Fibroblast of skin of left biceps (primary cell): ENCODE results near the gene CDH4.

Source experiments
- DNase-seq, 2 experiments: peaks; one replicate each; pipeline ENCODE4 v3.0.0-alpha.2; 2013; ENCODE audit warnings: low read depth in 2 of 2

CDH4 gene

DNA sequence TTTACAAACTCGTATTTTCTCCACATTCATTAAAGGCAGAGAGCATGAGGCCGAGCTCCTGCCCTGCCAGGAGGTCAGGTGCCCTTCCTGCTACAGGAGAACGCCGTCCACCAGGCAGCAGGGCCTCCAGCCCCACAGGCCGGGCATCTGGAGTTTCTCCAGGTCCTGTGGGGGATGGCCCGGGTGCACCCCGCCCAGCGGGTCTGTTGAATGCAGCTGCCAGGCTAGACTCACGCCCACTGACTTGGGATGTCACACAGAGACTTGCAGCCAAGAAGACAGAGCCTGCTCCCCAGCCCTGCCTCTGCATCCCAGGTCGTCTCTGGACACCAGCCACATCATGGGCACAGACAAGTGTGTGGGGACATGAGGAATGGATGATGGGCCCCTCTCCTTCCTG lies 376.4 kb downstream of the CDH4 start:
- no peak for DNase-seq

DNA sequence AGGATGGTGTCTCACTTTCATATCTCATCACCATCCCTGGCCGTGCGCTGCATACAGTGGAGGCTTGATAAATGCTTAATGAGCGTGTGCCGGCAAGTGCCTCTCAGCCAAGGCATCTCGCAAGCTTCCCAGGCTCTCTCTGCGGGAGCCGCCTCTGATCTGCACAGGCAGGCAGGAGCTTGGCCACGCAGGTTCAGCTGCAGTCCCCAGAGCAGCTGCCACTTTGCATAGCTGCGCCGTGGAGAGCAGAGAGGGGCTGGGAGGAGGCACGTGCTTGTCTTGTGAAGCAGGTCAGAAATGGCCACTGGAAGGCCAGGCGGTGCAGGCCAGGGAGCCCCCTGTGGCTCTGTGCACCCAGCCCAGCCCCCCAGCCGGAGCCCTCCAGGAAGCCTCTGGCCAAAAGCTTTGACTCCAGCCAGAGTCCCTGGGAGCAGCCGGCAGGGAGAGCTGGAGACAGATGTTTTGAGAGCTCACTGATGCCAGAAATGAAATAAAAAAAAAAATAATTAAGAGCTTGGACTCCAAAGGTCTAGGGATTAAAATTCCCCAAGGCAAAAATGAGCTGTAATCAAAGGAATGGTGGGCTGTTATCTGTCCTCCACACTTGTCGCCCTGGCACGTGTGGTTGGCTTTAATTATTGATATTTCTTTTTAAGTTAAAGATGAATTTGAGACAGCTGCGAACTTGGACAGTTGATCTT lies 377.0 kb downstream of the CDH4 start:
- DNase-seq = no peak

DNA sequence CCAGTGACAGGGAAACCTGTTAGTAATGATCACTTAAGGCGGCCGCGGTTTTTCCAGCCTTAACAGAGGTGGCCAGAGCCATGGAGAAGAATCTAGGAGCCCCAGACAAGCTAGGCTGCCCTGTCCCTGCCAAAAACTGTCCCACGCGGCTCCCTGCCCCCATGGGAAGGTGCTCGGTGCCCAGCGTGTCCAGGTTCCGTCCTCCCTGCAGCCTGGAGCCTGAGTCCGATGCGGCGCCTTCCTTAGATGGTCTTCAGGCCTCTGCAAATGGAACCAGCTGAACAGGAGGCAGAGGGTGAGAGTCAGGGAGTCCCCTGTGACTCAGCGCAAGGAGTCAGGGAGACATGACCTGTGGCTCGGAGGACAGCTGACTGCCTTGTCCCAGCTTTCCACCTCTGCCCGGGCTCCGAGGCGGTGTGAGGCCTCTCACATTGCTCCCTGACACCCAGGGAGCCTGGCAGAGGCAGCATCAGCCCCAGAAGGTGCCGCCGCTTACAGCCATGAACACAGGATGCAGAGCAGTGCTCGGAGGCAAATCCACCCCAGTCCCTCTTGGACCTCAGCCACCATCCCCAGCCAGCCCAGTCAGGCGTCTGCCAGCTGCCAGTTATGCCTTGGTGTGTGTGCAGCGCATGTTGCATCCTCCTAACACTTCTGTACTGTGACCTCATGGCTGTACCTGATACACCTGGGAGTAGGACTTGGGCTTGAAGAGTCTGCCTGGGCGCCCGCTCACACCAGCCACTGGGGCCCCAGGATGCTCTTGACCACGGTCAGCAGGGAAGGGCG lies 377.7 kb downstream of the CDH4 start:
- no peak for DNase-seq

GRCh38 chr20:61630391-61630650 lies 378.3 kb downstream of the CDH4 start:
- DNase-seq = no peak

- no peak for DNase-seq
These were observed 378.8 kb downstream of the CDH4 start for GRCh38 chr20:61630816-61631215.

- no peak for DNase-seq
These were observed 379.7 kb downstream of the CDH4 start for GRCh38 chr20:61631751-61632150.

DNA sequence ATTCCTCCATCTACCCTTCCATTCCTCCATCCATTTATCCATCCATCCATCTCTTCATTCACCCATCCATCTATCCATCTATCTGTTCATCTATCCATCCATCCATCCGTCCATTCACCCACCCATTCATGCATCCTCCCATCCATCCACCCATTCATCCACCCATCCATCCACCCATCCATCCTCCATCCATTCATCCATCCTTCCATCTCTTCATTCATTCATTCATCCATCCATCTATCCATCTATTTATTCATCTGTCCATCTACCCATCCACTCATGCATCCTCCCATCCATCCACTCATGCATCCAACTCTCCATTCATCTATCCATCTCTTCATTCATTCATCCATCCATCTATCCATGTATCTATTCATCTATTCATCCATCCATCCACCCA lies 380.9 kb downstream of the CDH4 start:
- DNase-seq = no peak

DNA sequence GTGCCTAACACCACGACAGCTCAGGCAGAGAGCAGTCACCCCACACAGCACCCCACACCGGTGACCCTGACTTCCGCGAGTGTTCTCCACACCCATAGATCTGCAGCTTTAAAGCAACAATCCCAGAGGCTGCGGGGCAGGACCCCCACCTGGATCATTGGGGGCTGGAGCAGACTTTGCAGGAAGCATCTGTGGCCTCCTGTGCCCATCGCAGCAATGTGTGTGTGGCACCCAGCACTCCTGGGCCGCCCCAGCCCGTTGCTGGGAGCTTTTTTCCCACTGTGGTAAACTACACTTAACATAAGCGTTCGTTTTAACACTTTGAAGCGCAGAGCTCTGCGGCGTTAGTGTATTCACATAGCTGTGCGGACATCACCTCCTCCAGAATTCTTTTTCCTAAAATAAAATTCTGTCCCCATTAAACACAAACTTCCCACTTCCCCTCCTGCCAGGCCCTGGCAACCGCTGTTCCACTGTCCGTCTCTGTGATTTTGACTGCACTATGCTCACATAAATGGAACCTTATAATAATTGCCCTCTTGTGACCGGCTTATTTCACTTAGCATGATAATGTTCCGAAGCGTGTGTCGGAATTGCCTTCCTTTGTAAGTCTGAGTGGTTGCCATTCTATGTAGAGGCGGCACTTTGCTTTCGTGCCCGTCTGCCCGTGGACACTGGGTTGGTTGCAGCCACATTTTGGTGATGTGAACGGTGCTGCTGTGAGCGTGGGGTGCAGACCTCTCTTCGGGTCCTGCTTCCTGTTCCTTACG lies 382.5 kb downstream of the CDH4 start:
- no peak for DNase-seq

DNA sequence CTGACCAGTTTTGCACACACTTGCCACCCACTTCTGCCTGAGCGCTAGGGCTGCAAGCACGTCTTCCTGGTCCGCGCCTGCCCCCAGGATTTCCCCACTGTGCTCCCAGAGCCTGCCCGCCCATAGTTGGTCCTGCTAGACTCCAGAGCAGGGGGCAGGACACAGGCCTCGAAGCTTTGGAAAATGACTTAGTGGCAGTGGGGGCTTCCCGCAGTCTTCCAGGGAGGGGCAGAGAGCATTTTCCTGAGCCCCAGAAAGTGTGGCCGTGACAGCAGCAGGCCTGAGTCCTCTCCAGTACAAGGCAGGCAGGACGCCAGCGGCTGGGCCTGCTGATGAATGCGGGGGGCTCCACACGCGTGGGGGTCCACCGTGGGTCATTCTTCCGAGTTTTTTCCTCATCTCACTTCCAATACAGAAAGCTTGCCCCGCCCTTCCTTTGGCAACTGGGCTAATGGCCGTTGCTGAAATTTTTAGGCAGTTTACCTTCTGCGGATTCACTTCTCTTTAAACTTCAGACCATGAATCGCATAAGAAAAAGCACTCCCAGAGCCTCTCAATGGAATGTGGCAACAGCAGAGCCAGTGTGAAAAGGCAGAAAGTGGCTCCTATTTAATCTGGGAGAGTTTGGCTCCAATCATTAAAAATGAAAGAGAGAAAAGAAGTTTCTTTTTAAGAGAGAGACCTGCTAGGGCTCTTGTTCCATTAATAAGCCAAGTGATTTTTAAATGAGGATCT lies 383.8 kb downstream of the CDH4 start:
- no peak for DNase-seq

DNA sequence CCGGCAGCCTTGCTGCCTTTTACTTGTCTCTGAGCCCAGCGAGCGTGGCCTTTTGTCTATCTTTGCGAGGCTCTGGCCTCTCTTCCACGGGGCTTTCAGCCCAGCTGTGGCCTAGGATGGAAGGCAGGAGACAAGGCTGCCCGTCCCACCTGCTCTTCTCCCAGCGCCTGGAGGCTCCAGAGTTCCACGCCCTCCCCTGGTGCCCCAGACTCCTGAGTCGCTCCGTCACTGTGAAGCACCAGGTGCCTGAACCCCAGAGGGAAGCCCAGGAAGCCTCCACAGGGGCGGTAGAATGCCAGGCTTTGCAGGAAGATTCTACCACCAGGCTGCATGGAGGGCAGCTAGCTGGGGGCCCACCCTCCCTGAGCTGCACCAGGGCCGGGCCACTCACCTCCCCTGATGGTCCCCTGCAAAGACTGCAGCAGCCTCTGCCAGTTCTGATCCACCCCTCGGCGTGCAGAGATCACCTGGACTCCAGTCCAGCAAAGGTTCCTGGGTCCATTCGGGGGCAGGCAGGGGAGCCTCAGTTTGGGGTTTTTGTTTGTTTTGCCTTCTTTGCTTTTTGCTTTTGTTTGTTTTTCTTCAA lies 384.6 kb downstream of the CDH4 start:
- DNase-seq = no peak

GRCh38 chr20:61638802-61639585 lies 386.9 kb downstream of the CDH4 start:
- DNase-seq = no peak

GRCh38 chr20:61640131-61640870 lies 388.2 kb downstream of the CDH4 start:
- peak; percentile 78 to 81 for DNase-seq

DNA sequence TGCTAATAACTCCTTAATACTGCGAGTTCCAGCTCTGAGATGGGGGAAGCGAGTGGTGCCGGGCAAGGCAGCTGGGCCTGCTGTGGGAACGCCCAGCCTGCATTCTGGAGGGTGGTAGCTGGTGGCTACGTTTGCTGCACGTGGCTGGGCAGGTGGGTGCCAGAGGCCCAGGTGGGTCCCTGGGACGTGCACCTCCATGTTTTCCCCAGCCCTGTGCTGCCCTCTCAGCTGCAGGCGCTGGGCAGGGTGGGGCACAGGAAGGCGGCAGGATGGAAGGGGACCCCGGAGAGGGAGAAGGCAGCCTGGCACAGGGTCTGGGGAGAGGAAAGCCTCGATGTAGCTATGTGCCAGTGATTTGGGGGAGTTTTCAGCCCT lies 388.8 kb downstream of the CDH4 start:
- DNase-seq = no peak

- no peak for DNase-seq
These were observed 391.8 kb downstream of the CDH4 start for GRCh38 chr20:61643656-61644377.

- DNase-seq = no peak
These were observed 392.5 kb downstream of the CDH4 start for GRCh38 chr20:61644378-61645076.

DNA sequence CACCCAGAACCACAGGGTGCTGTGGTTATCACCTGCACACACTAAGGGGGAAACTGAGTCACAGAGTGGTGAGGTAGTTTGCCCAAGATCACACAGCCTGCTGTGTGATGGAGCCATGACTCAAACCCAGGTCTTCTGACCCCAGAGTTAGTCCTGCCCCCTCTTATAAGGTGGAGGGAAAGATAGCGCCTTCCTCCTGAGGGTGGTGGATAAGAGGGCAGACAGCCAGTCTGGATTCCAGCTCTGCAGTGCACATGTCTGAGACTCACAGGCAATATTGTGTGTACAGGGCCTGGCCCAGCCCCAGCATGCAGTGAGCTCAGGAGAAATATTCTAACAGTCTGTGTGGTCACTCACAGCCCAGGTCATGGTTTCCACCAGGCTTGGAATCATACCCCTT lies 393.7 kb downstream of the CDH4 start:
- no peak for DNase-seq

- DNase-seq = no peak
These were observed 394.4 kb downstream of the CDH4 start for GRCh38 chr20:61646453-61646852.

GRCh38 chr20:61646986-61647385 lies 394.9 kb downstream of the CDH4 start:
- no peak for DNase-seq

GRCh38 chr20:61647702-61648101 lies 395.6 kb downstream of the CDH4 start:
- DNase-seq = no peak
